ENCODE measurements around the gene DDX20. TPM values are rescaled to one million over a fixed set of nuclear protein-coding genes. Genes with fewer than 3 reads are reported as not detected.

DDX20 gene
- total RNA-seq, 1 experiment from 2014 or later: 10.4 TPM

- POLR2A ChIA-PET: no interaction called here
- H3K9me3 ChIP-seq: no peaks in the 10 kb centered on the region
- no peak overlapping the region for H3K4me3 ChIP-seq (ENCODE audit: low read depth, low read length)
- BruUV-seq (replicated peaks): no TSS peak
- Mint-ChIP-seq H3K27ac (ENCODE audit: unreplicated experiment) (no peak overlapping the region), H3K9me3 (ENCODE audit: unreplicated experiment) (no peaks in the 10 kb centered on the region), H3K36me3 (ENCODE audit: insufficient read depth, unreplicated experiment) (peaks cover 16% of the 10 kb centered on the region), H3K4me1 (ENCODE audit: low read depth, unreplicated experiment) (peaks cover 16% of the 10 kb centered on the region), H3K4me3 (ENCODE audit: unreplicated experiment) (no peak overlapping the region), H3K27me3 (ENCODE audit: insufficient read depth, unreplicated experiment) (no peaks in the 10 kb centered on the region)
- no peak for DNase-seq
- H3K36me3 ChIP-seq (ENCODE audit: control insufficient read depth, insufficient read depth, low read length): no peaks in the 10 kb centered on the region
- H3K4me1 ChIP-seq: peaks cover 4% of the 10 kb centered on the region
- intact Hi-C loops (cut with micrococcal nuclease; ENCODE audit: unreplicated experiment): no loop called here
- TF ChIP-seq CTCF (IDR thresholded peaks at IDR 0.05; ENCODE audit: insufficient read depth in 1 of 2, low read depth in 1 of 2, low read length in 1 of 2, severe bottlenecking in 1 of 2, unreplicated experiment in 1 of 2): no peak
- CTCF ChIA-PET: interaction anchor here (0.6 kb wide), 1 partner anchor 48 kb away, joined by 3 read pairs; no protein-coding TSS in a partner anchor
- H3K27me3 ChIP-seq (replicated peaks; ENCODE audit: control insufficient read depth, insufficient read depth, low read length): no peaks in the 10 kb centered on the region
These were observed 19.7 kb upstream of the DDX20 start for GRCh38 chr1:111735858-111736544.

DNA sequence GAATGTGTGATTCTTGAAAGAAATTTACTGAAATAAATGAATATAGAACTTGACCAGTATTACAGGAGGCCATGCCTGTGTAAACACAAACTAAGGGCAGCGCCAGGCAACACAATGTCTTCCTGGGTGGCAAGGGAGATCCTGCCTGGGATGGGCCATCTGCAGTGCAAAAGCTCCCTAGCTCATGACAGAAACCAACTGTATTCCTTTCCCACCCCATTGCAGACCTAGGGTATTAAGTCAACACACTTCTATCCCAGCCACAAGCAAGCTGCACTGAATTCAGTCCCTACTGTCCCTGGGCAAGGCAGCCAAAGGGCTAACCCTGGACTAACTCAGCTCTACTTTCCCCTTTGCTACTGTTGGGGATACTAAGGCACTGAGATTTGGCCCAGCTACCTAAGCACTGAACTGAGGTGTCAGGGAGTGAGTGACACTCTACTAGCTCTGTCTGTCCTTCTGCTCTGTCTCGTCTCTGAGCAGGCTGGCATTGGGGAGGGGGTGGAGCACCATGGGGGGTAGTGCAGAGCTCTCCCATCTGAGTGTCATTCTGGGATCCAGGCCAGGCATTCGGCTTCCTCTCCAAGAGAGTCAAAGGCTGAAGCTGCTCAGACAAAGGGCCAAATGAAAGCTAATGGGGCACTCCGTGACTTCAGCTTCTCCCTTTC lies 19.0 kb upstream of the DDX20 start:
- ChIA-PET POLR2A (no interaction called here), CTCF (interaction anchor here (0.6 to 0.9 kb wide), 2 partner anchors 49 to 229 kb away, joined by 3 read pairs; no protein-coding TSS in a partner anchor)
- TSS peak; percentile 25 for BruUV-seq (replicated peaks)
- H3K4me3 Mint-ChIP-seq (ENCODE audit: unreplicated experiment): no peak overlapping the region
- TF ChIP-seq CTCF (IDR thresholded peaks at IDR 0.05; ENCODE audit: insufficient read depth in 1 of 2, low read depth in 1 of 2, low read length in 1 of 2, severe bottlenecking in 1 of 2, unreplicated experiment in 1 of 2): no peak
- intact Hi-C loops (cut with micrococcal nuclease; ENCODE audit: unreplicated experiment): no loop called here
- H3K9me3 Mint-ChIP-seq (ENCODE audit: unreplicated experiment): no peaks in the 10 kb centered on the region
- DNase-seq: no peak
- no peak overlapping the region for H3K27ac Mint-ChIP-seq (ENCODE audit: unreplicated experiment)
- peaks cover 4% of the 10 kb centered on the region for H3K4me1 ChIP-seq
- H3K36me3 ChIP-seq (ENCODE audit: control insufficient read depth, insufficient read depth, low read length): no peaks in the 10 kb centered on the region
- no peaks in the 10 kb centered on the region for H3K9me3 ChIP-seq
- no peak overlapping the region for H3K4me3 ChIP-seq (ENCODE audit: low read depth, low read length)
- H3K27me3 Mint-ChIP-seq (ENCODE audit: insufficient read depth, unreplicated experiment): no peaks in the 10 kb centered on the region
- peaks cover 16% of the 10 kb centered on the region for H3K4me1 Mint-ChIP-seq (ENCODE audit: low read depth, unreplicated experiment)
- H3K27me3 ChIP-seq (replicated peaks; ENCODE audit: control insufficient read depth, insufficient read depth, low read length): no peaks in the 10 kb centered on the region
- H3K36me3 Mint-ChIP-seq (ENCODE audit: insufficient read depth, unreplicated experiment): peaks cover 16% of the 10 kb centered on the region

DNA sequence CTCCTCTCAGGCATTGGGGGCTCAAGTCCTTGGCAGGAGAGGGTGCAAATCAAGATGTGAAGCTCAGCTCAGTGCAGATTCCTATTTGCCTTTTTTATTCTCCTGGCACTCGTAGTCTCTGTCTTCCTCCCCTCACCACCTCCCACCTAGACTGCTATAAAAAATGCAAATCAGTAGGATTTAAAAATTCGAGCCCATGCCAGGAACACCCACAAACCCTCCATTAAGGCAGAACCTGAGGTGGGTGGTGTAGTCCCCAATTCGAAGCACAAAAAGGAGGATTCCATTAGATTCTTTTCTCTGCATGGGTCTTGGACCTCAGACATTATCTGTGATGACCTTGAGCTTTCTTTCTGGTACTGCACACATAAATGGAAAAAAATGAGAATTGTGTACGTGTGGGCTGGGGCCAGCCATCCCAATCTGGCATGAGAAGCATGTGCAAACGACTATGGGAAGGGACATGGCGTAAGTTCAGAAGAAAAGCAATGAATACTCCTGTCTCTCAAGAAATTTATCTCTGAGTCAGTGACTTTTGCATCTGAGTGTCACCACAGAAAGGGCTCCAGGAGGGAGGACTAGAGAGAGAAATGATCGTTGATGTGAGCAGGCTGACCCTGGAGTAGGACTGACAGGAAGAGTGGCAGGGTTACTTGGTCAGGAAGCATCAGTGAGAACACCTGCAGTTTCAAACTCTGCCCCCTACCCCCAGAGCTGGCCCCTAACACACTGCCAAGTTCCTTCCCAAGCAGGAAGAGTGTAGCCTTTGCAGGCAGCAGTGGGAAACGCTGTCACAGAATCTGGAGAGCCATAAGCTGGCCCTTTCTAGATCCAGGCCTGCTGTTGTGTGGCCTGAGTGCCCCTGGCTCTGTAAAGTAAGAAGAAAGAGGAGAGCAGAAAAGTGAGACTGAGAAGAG lies 18.2 kb upstream of the DDX20 start:
- H3K4me3 Mint-ChIP-seq (ENCODE audit: unreplicated experiment): peak overlapping the region; percentile 79
- H3K9me3 Mint-ChIP-seq (ENCODE audit: unreplicated experiment): no peaks in the 10 kb centered on the region
- no peaks in the 10 kb centered on the region for H3K27me3 Mint-ChIP-seq (ENCODE audit: insufficient read depth, unreplicated experiment)
- Histone ChIP-seq H3K4me1 (peaks cover 4% of the 10 kb centered on the region), H3K27me3 (replicated peaks; ENCODE audit: control insufficient read depth, insufficient read depth, low read length) (no peaks in the 10 kb centered on the region), H3K4me3 (ENCODE audit: low read depth, low read length) (peak overlapping the region; percentile 56), H3K9me3 (no peaks in the 10 kb centered on the region), H3K36me3 (ENCODE audit: control insufficient read depth, insufficient read depth, low read length) (no peaks in the 10 kb centered on the region)
- peaks cover 16% of the 10 kb centered on the region for H3K4me1 Mint-ChIP-seq (ENCODE audit: low read depth, unreplicated experiment)
- intact Hi-C loops (cut with micrococcal nuclease; ENCODE audit: unreplicated experiment): no loop called here
- CTCF ChIA-PET: interaction anchor here (0.6 to 1.4 kb wide), 3 partner anchors 229 to 256 kb away, joined by 3 to 6 read pairs (median 3); no protein-coding TSS in a partner anchor
- no TSS peak for BruUV-seq (replicated peaks)
- no peak for DNase-seq
- H3K27ac Mint-ChIP-seq (ENCODE audit: unreplicated experiment): no peak overlapping the region
- TF ChIP-seq CTCF (IDR thresholded peaks at IDR 0.05; ENCODE audit: insufficient read depth in 1 of 2, low read depth in 1 of 2, low read length in 1 of 2, severe bottlenecking in 1 of 2, unreplicated experiment in 1 of 2): peak in 1 of 2 experiments; percentile 6
- H3K36me3 Mint-ChIP-seq (ENCODE audit: insufficient read depth, unreplicated experiment): peaks cover 16% of the 10 kb centered on the region
- POLR2A ChIA-PET: no interaction called here
